ENCODE measurements around the gene RAB40B.

The RAB40B gene

GRCh38 chr17:82670661-82671450 lies 27.6 kb downstream of the RAB40B start:
- DNase-seq (ENCODE audit: low read depth), result no peak
- TF ChIP-seq CTCF (IDR thresholded peaks at IDR 0.05; ENCODE audit: low read length, missing control alignments), result no peak
- no peak overlapping the region for H3K4me3 ChIP-seq (replicated peaks; ENCODE audit: low read depth, low read length)

- H3K4me3 ChIP-seq (replicated peaks; ENCODE audit: low read depth, low read length), result no peak overlapping the region
- TF ChIP-seq CTCF (IDR thresholded peaks at IDR 0.05; ENCODE audit: low read length, missing control alignments), result peak; percentile 24
- peak; percentile 25 for DNase-seq (ENCODE audit: low read depth)
Measured at GRCh38 chr17:82668631-82669099, 29.8 kb downstream of the RAB40B start.

DNA sequence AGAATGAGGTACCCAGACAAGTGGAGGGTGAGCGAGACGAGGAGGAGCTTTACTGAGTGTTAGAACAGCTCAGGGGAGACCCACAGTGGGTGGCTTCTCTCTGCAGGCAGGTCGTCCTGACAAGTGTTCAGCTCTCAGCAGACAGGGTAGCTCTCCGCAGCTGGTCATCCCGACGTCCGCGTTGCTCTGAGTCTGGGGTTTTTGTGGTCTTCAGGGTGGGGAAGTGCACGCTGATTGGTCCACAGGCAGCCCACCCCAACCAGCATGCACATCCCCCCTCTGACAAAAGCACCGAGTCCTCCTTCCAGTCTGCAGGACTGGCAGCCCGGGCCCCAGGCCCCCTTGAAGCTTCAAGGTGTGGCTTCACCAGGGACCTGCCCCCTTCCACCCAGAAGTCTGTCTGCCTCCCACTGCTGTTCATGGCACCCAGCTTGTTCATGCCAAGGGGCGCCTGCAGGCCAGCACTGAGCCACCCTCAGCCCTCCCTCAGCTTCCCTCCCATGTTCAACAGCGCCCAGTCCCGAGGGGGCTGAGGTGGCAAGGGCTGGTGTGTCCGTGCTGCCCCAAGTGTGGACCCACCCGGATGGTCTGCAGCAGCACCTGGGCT lies 30.4 kb downstream of the RAB40B start:
- no peak overlapping the region for H3K4me3 ChIP-seq (replicated peaks; ENCODE audit: low read depth, low read length)
- no peak for DNase-seq (ENCODE audit: low read depth)
- TF ChIP-seq CTCF (IDR thresholded peaks at IDR 0.05; ENCODE audit: low read length, missing control alignments), result no peak

GRCh38 chr17:82667668-82668000 lies 30.9 kb downstream of the RAB40B start:
- no peak for DNase-seq (ENCODE audit: low read depth)
- no peak for TF ChIP-seq CTCF (IDR thresholded peaks at IDR 0.05; ENCODE audit: low read length, missing control alignments)
- no peak overlapping the region for H3K4me3 ChIP-seq (replicated peaks; ENCODE audit: low read depth, low read length)

- DNase-seq (ENCODE audit: low read depth), result no peak
- no peak for TF ChIP-seq CTCF (IDR thresholded peaks at IDR 0.05; ENCODE audit: low read length, missing control alignments)
- H3K4me3 ChIP-seq (replicated peaks; ENCODE audit: low read depth, low read length), result no peak overlapping the region
Measured at GRCh38 chr17:82666931-82667667, 31.4 kb downstream of the RAB40B start.

DNA sequence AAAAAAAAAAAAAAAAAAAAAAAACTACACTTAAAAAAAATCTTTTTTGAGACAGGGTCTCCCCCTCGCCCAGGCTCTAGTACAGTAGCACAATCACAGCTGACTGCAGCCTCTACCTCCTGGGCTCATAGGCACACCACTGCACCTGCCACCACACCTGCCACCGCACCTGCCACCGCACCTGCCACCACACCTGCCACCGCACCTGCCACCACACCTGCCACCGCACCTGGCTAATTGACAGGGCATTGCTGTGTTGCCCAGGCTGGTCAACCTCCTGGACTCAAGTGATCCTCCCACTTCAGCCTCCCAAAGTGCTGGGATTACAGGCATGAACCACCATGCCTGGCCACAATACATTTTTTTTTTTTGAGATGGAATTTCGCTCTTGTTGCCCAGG lies 32.6 kb downstream of the RAB40B start:
- no peak for TF ChIP-seq CTCF (IDR thresholded peaks at IDR 0.05; ENCODE audit: low read length, missing control alignments)
- DNase-seq (ENCODE audit: low read depth), result no peak
- no peak overlapping the region for H3K4me3 ChIP-seq (replicated peaks; ENCODE audit: low read depth, low read length)
